Inflammatory macrophage treated with lipopolysaccharide for 1 hour (primary cell): ENCODE results near the gene RASGEF1B.

Experiments
- DNase-seq, 2 donors: peaks; one replicate each; pipeline ENCODE4 v3.0.0-alpha.2; 2020 to 2022

RASGEF1B gene

GRCh38 chr4:81471588-81472280 is at the start of gene RASGEF1B:
Gene RASGEF1B (minus strand): TSS chr4:81471907. CDS start chr4:81459508, 12,399 bp downstream.
- DNase-seq, result peak; percentile 98 to 99

GRCh38 chr4:81519856-81520255 is 48.1 kb upstream of the RASGEF1B start:
- DNase-seq, result no peak

- no peak for DNase-seq
These were observed 47.7 kb upstream of the RASGEF1B start for GRCh38 chr4:81519427-81519773.

- no peak for DNase-seq
These were observed 47.2 kb upstream of the RASGEF1B start for GRCh38 chr4:81518762-81519426.

GRCh38 chr4:81516241-81516640 is 44.5 kb upstream of the RASGEF1B start:
- no peak for DNase-seq

- DNase-seq, result peak; percentile 46 to 73
These were observed 41.2 kb upstream of the RASGEF1B start for GRCh38 chr4:81512757-81513501.

GRCh38 chr4:81512001-81512756 is 40.5 kb upstream of the RASGEF1B start:
- DNase-seq, result no peak

GRCh38 chr4:81510643-81511178 is 39.0 kb upstream of the RASGEF1B start:
- peak in 1 of 2 donors; percentile 28 for DNase-seq

GRCh38 chr4:81509822-81510221 is 38.1 kb upstream of the RASGEF1B start:
- peak in 1 of 2 donors; percentile 36 for DNase-seq

GRCh38 chr4:81509191-81509590 is 37.5 kb upstream of the RASGEF1B start:
- peak; percentile 78 to 86 for DNase-seq

GRCh38 chr4:81508411-81509185 is 36.9 kb upstream of the RASGEF1B start:
- DNase-seq, result peak; percentile 74 to 85

- DNase-seq, result no peak
These were observed 35.8 kb upstream of the RASGEF1B start for GRCh38 chr4:81507530-81507929.

GRCh38 chr4:81506731-81507130 is 35.0 kb upstream of the RASGEF1B start:
- DNase-seq, result peak; percentile 59 to 87

- peak; percentile 68 to 79 for DNase-seq
These were observed 34.0 kb upstream of the RASGEF1B start for GRCh38 chr4:81505726-81506125.

- DNase-seq, result peak; percentile 96 to 99
These were observed 33.4 kb upstream of the RASGEF1B start for GRCh38 chr4:81505004-81505598.

- DNase-seq, result peak; percentile 69 to 84
These were observed 32.7 kb upstream of the RASGEF1B start for GRCh38 chr4:81504112-81505003.

- DNase-seq, result no peak
These were observed 31.9 kb upstream of the RASGEF1B start for GRCh38 chr4:81503586-81503985.

GRCh38 chr4:81502564-81502963 is 30.9 kb upstream of the RASGEF1B start:
- no peak for DNase-seq

- no peak for DNase-seq
These were observed 28.1 kb upstream of the RASGEF1B start for GRCh38 chr4:81499840-81500239.

- DNase-seq, result peak in 1 of 2 donors; percentile 33
These were observed 26.9 kb upstream of the RASGEF1B start for GRCh38 chr4:81498551-81499099.
